RWPE2 (cell line): ENCODE results near the gene ACBD4.

Source experiments
- ATAC-seq: fragments of 200-7000 bp; cut with Tn5 transposase; 3 replicates; pipeline ENCODE4 v1.9.1; 2021; ENCODE audit warnings: low read depth
- DNase-seq: peaks from one replicate; pipeline ENCODE4 v3.0.0-alpha.2; 2020; ENCODE audit warnings: low spot score
- H3K27ac ChIP-seq: fragments of 450-650 bp; 2 replicates; pipeline ENCODE4 v1.5.1; 2017; ENCODE audit warnings: mild to moderate bottlenecking; ENCODE audit not compliant: poor library complexity, severe bottlenecking
- H3K27me3 ChIP-seq: fragments of 250-450 bp; sonication (Bioruptor Pico); 2 replicates; pipeline ENCODE4 v1.5.1; 2021; ENCODE audit warnings: mild to moderate bottlenecking, moderate library complexity; ENCODE audit not compliant: insufficient read depth, poor library complexity, severe bottlenecking
- H3K36me3 ChIP-seq: fragments of 250-450 bp; sonication (Bioruptor Pico); 2 replicates; pipeline ENCODE4 v1.5.1; 2020; ENCODE audit warnings: low read depth, mild to moderate bottlenecking, moderate library complexity
- H3K4me1 ChIP-seq: fragments of 250-450 bp; sonication (Bioruptor Pico); 2 replicates; pipeline ENCODE4 v1.5.1; 2021; ENCODE audit warnings: mild to moderate bottlenecking, moderate library complexity; ENCODE audit not compliant: insufficient read depth, poor library complexity, severe bottlenecking
- H3K4me3 ChIP-seq: fragments of 250-450 bp; sonication (Bioruptor Pico); 2 replicates; pipeline ENCODE4 v1.5.1; 2021; ENCODE audit warnings: mild to moderate bottlenecking, moderate library complexity; ENCODE audit not compliant: severe bottlenecking
- H3K9me3 ChIP-seq: fragments of 250-450 bp; sonication (Bioruptor Pico); 2 replicates; pipeline ENCODE4 v1.5.1; 2021; ENCODE audit warnings: mild to moderate bottlenecking, moderate library complexity; ENCODE audit not compliant: severe bottlenecking
- CTCF ChIP-seq: fragments of 450-650 bp; IDR thresholded peaks from one replicate; pipeline ENCODE4 v1.5.1; 2017; ENCODE audit warnings: mild to moderate bottlenecking, moderate library complexity; ENCODE audit not compliant: poor library complexity, severe bottlenecking

Gene ACBD4

DNA sequence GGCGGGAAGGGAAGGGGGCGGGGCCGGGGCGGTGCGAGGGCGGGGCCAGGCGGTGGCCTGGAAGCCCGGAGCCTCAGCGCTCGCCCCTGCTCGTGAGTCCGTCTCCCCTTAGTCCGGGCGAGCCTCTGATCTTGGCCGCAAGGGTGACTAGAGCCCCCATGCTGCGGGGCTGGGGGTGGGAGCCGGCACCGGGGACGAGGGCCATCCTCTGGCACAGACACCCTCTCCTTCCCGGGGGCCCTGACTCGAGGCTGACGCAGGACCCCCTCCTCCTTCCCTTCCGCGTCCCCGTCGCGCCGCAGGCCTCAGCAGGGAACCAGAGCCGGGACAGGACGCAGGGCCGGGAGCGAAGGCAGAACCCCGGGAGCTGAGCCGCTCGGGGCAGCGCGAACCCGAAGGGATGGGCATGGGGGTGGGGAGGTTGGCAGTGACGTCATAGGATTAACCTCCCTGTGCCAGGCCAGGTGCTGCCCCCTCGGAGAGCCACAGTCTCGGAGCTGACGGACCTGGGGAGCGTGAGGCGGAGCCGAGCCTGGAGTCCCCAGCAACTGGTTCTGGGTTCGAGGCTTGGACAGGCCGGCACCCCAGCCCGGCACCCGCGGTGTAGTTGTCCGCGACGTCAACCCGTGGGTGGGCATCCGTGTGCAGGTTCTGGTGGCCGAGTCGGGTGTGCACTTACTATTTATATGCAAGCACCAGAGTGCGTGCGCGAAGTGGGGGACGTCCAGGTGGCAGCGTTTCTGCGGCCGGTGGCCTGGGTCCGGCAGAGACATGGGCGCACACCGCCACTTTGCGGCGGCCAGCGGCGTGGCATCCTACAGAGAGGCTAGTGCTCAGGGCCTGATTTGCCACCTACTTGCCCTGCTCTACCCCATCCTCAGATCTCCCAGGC is 2.7 kb upstream of the ACBD4 start:
- peak; percentile 87 for TF ChIP-seq CTCF
- Histone ChIP-seq H3K4me3 (peak overlapping the region; percentile 97), H3K4me1 (peaks cover 27% of the 10 kb centered on the region), H3K27me3 (no peaks in the 10 kb centered on the region), H3K36me3 (peaks cover 7% of the 10 kb centered on the region), H3K27ac (peak overlapping the region; percentile 95), H3K9me3 (no peaks in the 10 kb centered on the region)
- ATAC-seq (peak; percentile 51), DNase-seq (peak; percentile 86)

GRCh38 chr17:45135978-45136791 is 698 bp downstream of the ACBD4 start:
- ATAC-seq (no peak), DNase-seq (no peak)
- Histone ChIP-seq H3K27ac (peak overlapping the region; percentile 17), H3K4me1 (peaks cover 1% of the 10 kb centered on the region), H3K36me3 (no peaks in the 10 kb centered on the region), H3K27me3 (no peaks in the 10 kb centered on the region), H3K4me3 (peak overlapping the region; percentile 43), H3K9me3 (no peaks in the 10 kb centered on the region)
- no peak for TF ChIP-seq CTCF

DNA sequence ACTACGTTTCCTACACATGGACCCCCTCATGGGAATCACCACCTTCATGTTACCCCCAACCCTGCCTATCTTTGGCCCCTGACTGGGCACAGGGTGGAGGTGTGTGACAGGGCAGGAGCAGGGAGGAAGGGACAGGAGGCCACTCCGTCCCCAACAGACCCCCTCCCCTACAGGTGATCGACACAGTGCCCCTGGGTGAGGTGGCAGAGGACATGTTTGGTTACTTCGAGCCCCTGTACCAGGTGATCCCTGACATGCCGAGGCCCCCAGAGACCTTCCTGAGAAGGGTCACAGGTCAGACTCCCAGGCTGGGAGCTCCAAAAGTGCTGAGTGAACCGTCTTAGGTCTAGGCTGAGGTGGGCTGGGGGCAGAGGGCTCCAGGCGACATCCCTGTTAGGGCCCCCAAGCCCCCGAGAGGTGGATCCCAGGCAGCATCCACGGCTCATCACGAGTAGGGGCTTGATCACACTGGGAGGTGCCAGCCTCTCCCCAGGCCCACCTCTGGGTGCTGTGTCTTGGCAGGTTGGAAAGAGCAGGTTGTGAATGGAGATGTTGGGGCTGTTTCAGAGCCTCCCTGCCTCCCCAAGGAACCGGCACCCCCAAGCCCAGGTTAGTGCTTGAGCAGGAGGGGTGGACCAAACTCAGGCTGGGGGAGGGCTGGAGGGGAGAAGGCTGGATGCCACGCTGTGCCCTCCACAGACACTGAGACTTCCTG is 1.5 kb downstream of the ACBD4 start:
- no peak for TF ChIP-seq CTCF
- H3K27ac ChIP-seq, result no peak overlapping the region
- H3K4me1 ChIP-seq, result no peaks in the 10 kb centered on the region

GRCh38 chr17:45137561-45138305 is 2.2 kb downstream of the ACBD4 start:
- Histone ChIP-seq H3K27me3 (no peaks in the 10 kb centered on the region), H3K9me3 (no peaks in the 10 kb centered on the region), H3K27ac (no peak overlapping the region), H3K4me3 (no peak overlapping the region), H3K4me1 (no peaks in the 10 kb centered on the region), H3K36me3 (no peaks in the 10 kb centered on the region)
- ATAC-seq, result no peak
- no peak for TF ChIP-seq CTCF
- no peak for DNase-seq

More for the DNA sequence above, 1.5 kb downstream of the ACBD4 start:
- H3K36me3 ChIP-seq, result no peaks in the 10 kb centered on the region
- ATAC-seq (no peak), DNase-seq (no peak)
- no peak overlapping the region for H3K4me3 ChIP-seq
- no peaks in the 10 kb centered on the region for H3K27me3 ChIP-seq
- no peaks in the 10 kb centered on the region for H3K9me3 ChIP-seq
